MM.1S (cell line): ENCODE data around the gene PRXL2C.

Experiments used
- DNase-seq: peaks from one replicate; pipeline ENCODE4 v3.0.0-alpha.2; 2015
- H2AFZ ChIP-seq: fragments of 300-600 bp; sonication (generic); 2 replicates; pipeline ENCODE4 v1.6.0; 2016; ENCODE audit warnings: antibody characterized with exemption, low read length
- H3F3A ChIP-seq: fragments of 300-600 bp; sonication (generic); 2 replicates; pipeline ENCODE4 v1.6.1; 2016; ENCODE audit warnings: mild to moderate bottlenecking, antibody characterized with exemption, low read length, moderate library complexity, mixed read lengths; ENCODE audit not compliant: insufficient read depth
- H3K27ac ChIP-seq: fragments of 300-600 bp; sonication (generic); 2 replicates; pipeline ENCODE4 v1.5.1; 2016; ENCODE audit warnings: mild to moderate bottlenecking, low read length
- H3K27me3 ChIP-seq: fragments of 300-600 bp; sonication (generic); replicated peaks from 2 replicates; pipeline ENCODE4 v1.6.0; 2016; ENCODE audit warnings: low read length; ENCODE audit not compliant: insufficient read depth
- H3K36me3 ChIP-seq: fragments of 300-600 bp; sonication (generic); replicated peaks from 2 replicates; pipeline ENCODE4 v1.6.1; 2016; ENCODE audit warnings: mild to moderate bottlenecking, low read length, mixed read lengths; ENCODE audit not compliant: insufficient read depth
- H3K4me1 ChIP-seq: fragments of 300-600 bp; sonication (generic); 2 replicates; pipeline ENCODE4 v1.6.1; 2016; ENCODE audit warnings: low read length, mixed read lengths
- H3K4me2 ChIP-seq: fragments of 300-600 bp; sonication (generic); 2 replicates; pipeline ENCODE4 v1.6.0; 2016; ENCODE audit warnings: low read depth, low read length
- H3K4me3 ChIP-seq: fragments of 300-600 bp; sonication (generic); 2 replicates; pipeline ENCODE4 v1.5.1; 2016; ENCODE audit warnings: low read length, mixed read lengths
- H3K79me2 ChIP-seq: fragments of 300-600 bp; sonication (generic); 2 replicates; pipeline ENCODE4 v1.6.1; 2016; ENCODE audit warnings: mixed run types, low read length, mixed read lengths
- H3K9ac ChIP-seq: fragments of 300-600 bp; sonication (generic); 2 replicates; pipeline ENCODE4 v1.6.1; 2016; ENCODE audit warnings: low read length, mixed read lengths
- H3K9me2 ChIP-seq: fragments of 300-600 bp; sonication (generic); replicated peaks from 2 replicates; pipeline ENCODE4 v1.6.1; 2016; ENCODE audit warnings: mild to moderate bottlenecking, low read length, mixed read lengths; ENCODE audit not compliant: insufficient read depth
- H3K9me3 ChIP-seq: fragments of 300-600 bp; sonication (generic); replicated peaks from 2 replicates; pipeline ENCODE4 v1.6.1; 2016; ENCODE audit warnings: mild to moderate bottlenecking, low read length, mixed read lengths; ENCODE audit not compliant: insufficient read depth
- H4K20me1 ChIP-seq: fragments of 300-600 bp; sonication (generic); 2 replicates; pipeline ENCODE4 v1.6.1; 2016; ENCODE audit warnings: mild to moderate bottlenecking, low read length, moderate library complexity, mixed read lengths; ENCODE audit not compliant: insufficient read depth
- CTCF ChIP-seq: fragments of 300-600 bp; sonication (generic); IDR thresholded peaks from 2 replicates; pipeline ENCODE4 v1.5.1; 2016; ENCODE audit warnings: antibody characterized with exemption, low read length, mixed read lengths
- EZH2 ChIP-seq: fragments of 300-600 bp; sonication (generic); optimal IDR thresholded peaks from 2 replicates; pipeline ENCODE3; 2017; ENCODE audit warnings: low read depth, mild to moderate bottlenecking, antibody characterized with exemption, low read length, mixed read lengths
- EZH2phosphoT487 ChIP-seq: fragments of 300-600 bp; sonication (generic); IDR thresholded peaks from 2 replicates; pipeline ENCODE4 v1.6.1; 2018; ENCODE audit warnings: antibody characterized with exemption, low read length

Gene PRXL2C

GRCh38 chr9:96603305-96604003, 51.7 kb downstream of the PRXL2C start:
- Histone ChIP-seq H3K4me1 (no peaks in the 10 kb centered on the region), H3K9me2 (no peaks in the 10 kb centered on the region), H3K27ac (no peak overlapping the region), H3K27me3 (no peaks in the 10 kb centered on the region), H2AFZ (no peak overlapping the region), H3K4me2 (no peak overlapping the region), H3K79me2 (no peaks in the 10 kb centered on the region), H3K9ac (no peak overlapping the region), H3K36me3 (no peaks in the 10 kb centered on the region), H4K20me1 (no peaks in the 10 kb centered on the region), H3K9me3 (no peaks in the 10 kb centered on the region), H3K4me3 (no peak overlapping the region), H3F3A (no peaks in the 10 kb centered on the region)
- no peak for TF ChIP-seq CTCF
- TF ChIP-seq EZH2phosphoT487 = no peak
- TF ChIP-seq EZH2 = no peak
- DNase-seq = no peak

- Histone ChIP-seq H3K9me3 (no peaks in the 10 kb centered on the region), H3K27ac (no peak overlapping the region), H3F3A (no peaks in the 10 kb centered on the region), H3K9me2 (no peaks in the 10 kb centered on the region), H4K20me1 (no peaks in the 10 kb centered on the region), H3K4me1 (no peaks in the 10 kb centered on the region), H3K79me2 (no peaks in the 10 kb centered on the region), H3K27me3 (no peaks in the 10 kb centered on the region), H3K4me3 (no peak overlapping the region), H3K9ac (no peak overlapping the region), H2AFZ (no peak overlapping the region), H3K4me2 (no peak overlapping the region), H3K36me3 (no peaks in the 10 kb centered on the region)
- no peak for DNase-seq
- no peak for TF ChIP-seq EZH2
- no peak for TF ChIP-seq EZH2phosphoT487
- TF ChIP-seq CTCF = no peak
These were observed 55.8 kb downstream of the PRXL2C start for GRCh38 chr9:96599298-96599697.

- H4K20me1 ChIP-seq = no peaks in the 10 kb centered on the region
- TF ChIP-seq EZH2 (no peak), EZH2phosphoT487 (no peak), CTCF (no peak)
- no peaks in the 10 kb centered on the region for H3K9me2 ChIP-seq
- no peak overlapping the region for H3K4me2 ChIP-seq
- H2AFZ ChIP-seq = no peak overlapping the region
- no peaks in the 10 kb centered on the region for H3K27me3 ChIP-seq
- H3K9me3 ChIP-seq = no peaks in the 10 kb centered on the region
- no peak for DNase-seq
- H3K9ac ChIP-seq = no peak overlapping the region
- H3K27ac ChIP-seq = no peak overlapping the region
- H3F3A ChIP-seq = no peaks in the 10 kb centered on the region
- H3K36me3 ChIP-seq = no peaks in the 10 kb centered on the region
- H3K4me1 ChIP-seq = no peaks in the 10 kb centered on the region
- no peak overlapping the region for H3K4me3 ChIP-seq
- no peaks in the 10 kb centered on the region for H3K79me2 ChIP-seq
These were observed 58.5 kb downstream of the PRXL2C start for GRCh38 chr9:96596601-96597111.
